Measurements from ENCODE around the gene SLC4A8. TPM values are rescaled to one million over a fixed set of nuclear protein-coding genes. Genes with fewer than 3 reads are reported as not detected.

The SLC4A8 gene
- total and polyA plus RNA-seq, 9 of the 15 experiments (the other 6 are each of a cell fraction or from before 2014, with no cell fraction given), result 0.04 to 1.5 (median 0.12) TPM; not detected in 2

- in situ Hi-C loops (cut with MboI), result no loop called here
- CTCF ChIA-PET (ENCODE audit: low intra/inter-chr PET ratio), result no interaction called here
Observed at GRCh38 chr12:51521554-51522276, 97.1 kb downstream of the SLC4A8 start.

More at GRCh38 chr12:51521554-51522276, 97.1 kb downstream of the SLC4A8 start:
- Histone ChIP-seq H3K4me1 (replicated peaks in 1 of 2; ENCODE audit: control insufficient read depth in 2 of 2, insufficient read depth in 2 of 2, low read length in 2 of 2) (peaks cover 0 to 5% of the 10 kb centered on the region in 2 experiments; a peak in 3 of 5 replicates), H3K79me2 (ENCODE audit: control insufficient read depth, insufficient read depth, low read length) (no peaks in the 10 kb centered on the region), H3K9me1 (ENCODE audit: control insufficient read depth, insufficient read depth, low read length) (no peaks in the 10 kb centered on the region), H3K9ac (ENCODE audit: insufficient read depth in 1 of 2, low read depth in 2 of 2, low read length in 2 of 2) (no peak overlapping the region), H3K36me3 (ENCODE audit: control insufficient read depth, insufficient read depth, low read length) (no peaks in the 10 kb centered on the region), H3K27me3 (ENCODE audit: control insufficient read depth in 2 of 2, insufficient read depth in 2 of 2, low read length in 2 of 2) (peaks cover 0 to 23% of the 10 kb centered on the region in 2 experiments; a peak in 4 of 5 replicates), H3K4me3 (no peak overlapping the region), H4K20me1 (replicated peaks; ENCODE audit: control insufficient read depth, insufficient read depth, low read length) (peaks cover 17% of the 10 kb centered on the region), H3K27ac (ENCODE audit: extremely low read depth, low read depth, low read length) (no peak overlapping the region), H3K9me3 (replicated peaks; ENCODE audit: control insufficient read depth, insufficient read depth, low read depth, low read length) (no peaks in the 10 kb centered on the region), H3K4me2 (ENCODE audit: insufficient read depth, low read length) (no peak overlapping the region), H2AFZ (ENCODE audit: low read depth, low read length) (no peak overlapping the region)
- DNase-seq (ENCODE audit: extremely low read depth in 1 of 4, low spot score in 3 of 4) (no peak), FAIRE-seq (peak; percentile 82), ATAC-seq (no peak)
- 5% methylated on average over 9 of the region's 9 CpGs for WGBS (ENCODE audit: insufficient coverage, low coverage, missing lambda C conversion rate)
- intact Hi-C loops (cut with micrococcal nuclease), result no loop called here
- POLR2A ChIA-PET, result interaction anchor here (0.6 to 1.2 kb wide), 6 partner anchors 10 to 352 kb away, joined by 3 to 4 read pairs (median 3); no protein-coding TSS in a partner anchor
- TF ChIP-seq ARID1B (IDR thresholded peaks at IDR 0.05) (no peak), CTCF (IDR thresholded peaks at IDR 0.05 in 2 of 3, conservative IDR thresholded peaks at IDR 0.05 in 1 of 3; ENCODE audit: insufficient read depth in 2 of 3, low read depth in 1 of 3, low read length in 3 of 3) (peak in 1 of 3 experiments; percentile 27; a peak in 2 of 6 replicates), MED1 (CRISPR knock-in tag; IDR thresholded peaks at IDR 0.05; ENCODE audit: borderline replicate concordance) (no peak)
- no TSS peak for BruUV-seq (replicated peaks)

Measured in K562 (cell line).